Activated CD4-positive, alpha-beta T cell treated with anti-CD3 and anti-CD28 coated beads, Interleukin-2, amount 50 U/mL, for 4 hours (primary cell): Measurements from ENCODE around the gene TGFBR3.
A peak's percentile ranks its signal among the peaks of the same experiment; 100 is the strongest.

Experiments
- DNase-seq, 2 experiments: peaks; one replicate each; pipeline ENCODE4 v3.0.0-alpha.2; 2020

TGFBR3 gene

GRCh38 chr1:91727763-91728162, 158.2 kb downstream of the TGFBR3 start:
- DNase-seq: no peak

DNA sequence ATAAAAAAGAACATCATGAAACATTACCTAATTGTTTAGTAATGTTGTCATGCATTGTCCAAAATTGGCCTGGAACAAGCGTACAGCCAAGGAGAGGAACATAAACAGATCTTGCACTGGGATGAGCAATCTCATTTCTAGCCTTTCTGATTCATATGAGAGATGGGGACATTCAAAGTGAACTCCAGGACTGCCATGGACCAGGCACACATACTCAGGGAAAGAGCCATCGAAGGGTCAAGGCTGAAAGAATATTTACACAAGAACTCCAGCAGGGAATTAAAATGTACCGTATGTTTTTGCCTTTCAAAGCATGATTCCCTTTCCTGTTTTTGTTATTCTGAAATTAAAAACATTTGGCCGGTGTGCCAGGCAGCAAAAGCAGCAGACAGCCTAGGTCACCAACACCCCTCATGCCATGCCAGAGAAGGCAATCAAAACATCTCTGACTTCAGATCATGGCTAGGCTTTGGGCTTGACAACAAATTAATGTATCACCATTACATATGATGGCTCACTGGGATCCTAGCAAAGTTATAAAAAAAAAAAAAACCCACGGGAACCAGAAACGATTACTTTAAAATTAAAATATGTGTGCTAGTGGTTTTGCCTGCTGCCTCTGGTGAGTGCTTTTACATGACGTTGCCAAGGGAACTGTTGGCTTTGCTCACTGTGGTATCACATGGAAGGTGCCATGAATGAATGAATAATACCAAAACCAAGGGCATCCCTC, 159.8 kb downstream of the TGFBR3 start:
- DNase-seq: no peak

GRCh38 chr1:91725618-91725988, 160.3 kb downstream of the TGFBR3 start:
- DNase-seq: no peak

GRCh38 chr1:91724644-91725043, 161.3 kb downstream of the TGFBR3 start:
- no peak for DNase-seq

DNA sequence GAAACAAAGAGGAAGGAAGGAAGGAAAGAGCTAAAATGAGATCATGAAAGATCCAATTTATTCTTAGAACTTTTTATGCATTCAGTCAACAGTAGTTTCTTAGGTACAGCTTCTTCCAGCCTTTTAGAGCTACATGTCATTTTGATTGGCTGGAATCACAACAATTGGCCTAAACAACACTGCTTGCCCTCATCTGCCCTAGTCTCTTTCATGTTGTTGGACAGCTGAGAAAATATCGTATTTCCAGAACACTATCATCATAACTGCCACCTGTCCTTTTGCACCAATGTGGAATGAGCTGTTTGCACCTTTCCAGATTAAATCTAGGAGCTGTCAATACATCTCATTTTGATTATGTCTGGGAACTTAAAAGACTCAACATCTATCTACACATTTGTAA, 161.7 kb downstream of the TGFBR3 start:
- no peak for DNase-seq

- no peak for DNase-seq
Observed at GRCh38 chr1:91720044-91720443, 165.9 kb downstream of the TGFBR3 start.

GRCh38 chr1:91718877-91719276, 167.1 kb downstream of the TGFBR3 start:
- no peak for DNase-seq

GRCh38 chr1:91718368-91718767, 167.6 kb downstream of the TGFBR3 start:
- no peak for DNase-seq

- no peak for DNase-seq
Observed at GRCh38 chr1:91717839-91718238, 168.1 kb downstream of the TGFBR3 start.

DNA sequence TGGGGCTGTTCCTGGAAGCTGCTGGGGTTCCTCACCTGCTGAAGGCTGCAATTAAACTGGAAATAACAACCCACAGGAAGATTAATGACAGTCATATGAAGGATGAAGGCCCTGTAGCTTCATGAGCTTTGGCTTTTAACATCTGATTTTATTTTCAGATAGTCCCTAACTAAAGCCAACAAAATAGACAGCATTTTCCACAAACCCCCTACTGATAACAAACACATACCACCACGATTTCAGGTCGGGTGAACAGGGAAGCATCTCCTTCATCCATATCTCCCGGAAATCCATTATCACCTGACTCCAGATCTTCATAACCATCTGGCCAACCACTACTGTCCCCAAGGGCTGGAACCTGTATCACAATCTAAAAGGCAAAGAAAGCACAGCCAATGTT, 169.6 kb downstream of the TGFBR3 start:
- no peak for DNase-seq

DNA sequence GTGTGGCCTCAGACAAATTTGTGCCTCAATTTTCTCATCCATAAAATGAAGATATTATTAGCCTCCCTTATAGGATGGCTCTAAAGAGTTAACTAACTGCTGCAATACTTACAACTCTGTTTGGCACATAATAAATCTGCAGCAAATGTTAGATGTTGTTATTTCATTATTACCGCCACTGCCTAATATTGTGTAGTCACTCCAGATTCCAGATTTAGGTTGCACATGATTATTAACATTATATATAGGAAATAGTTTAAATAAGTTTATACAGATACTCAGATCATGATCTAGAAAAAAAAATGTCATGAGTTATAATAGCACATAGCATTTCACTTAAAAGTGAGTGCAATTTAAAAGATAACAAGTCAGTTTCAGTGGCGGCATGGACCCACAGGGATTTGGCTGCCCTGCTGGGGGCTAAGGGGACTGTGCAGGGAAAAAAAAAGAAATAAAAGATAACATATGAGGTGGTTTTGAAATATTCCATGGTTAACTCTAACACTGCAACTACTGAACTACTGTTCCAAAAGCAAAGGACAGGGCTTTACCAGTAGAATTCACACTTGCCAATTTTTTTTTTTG, 170.4 kb downstream of the TGFBR3 start:
- DNase-seq: no peak

DNA sequence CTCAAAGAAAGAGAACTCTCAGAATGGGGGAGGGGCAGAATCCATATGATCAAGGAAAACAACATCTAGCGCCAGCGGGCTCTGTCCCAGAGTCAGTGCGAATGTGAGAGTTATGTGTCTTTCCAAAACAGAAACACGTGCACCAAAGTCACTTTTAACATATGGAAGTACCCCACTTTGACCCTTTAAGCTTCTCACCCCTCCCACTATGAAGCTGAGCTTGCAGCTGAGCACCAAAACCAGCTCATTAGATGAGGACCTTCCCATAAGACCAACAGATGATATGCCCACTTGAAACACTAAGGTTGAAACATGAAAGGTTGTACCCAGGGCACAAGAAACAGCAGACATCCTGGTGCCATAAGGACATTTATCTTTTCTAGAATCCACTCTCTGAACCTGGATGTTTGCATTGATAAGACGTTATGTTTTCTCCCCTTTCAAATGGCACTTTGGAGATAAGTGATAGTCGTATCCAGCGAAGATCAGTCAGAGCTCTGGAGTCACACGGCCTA, 171.0 kb downstream of the TGFBR3 start:
- no peak for DNase-seq

GRCh38 chr1:91712981-91713841, 172.7 kb downstream of the TGFBR3 start:
- DNase-seq: peak; percentile 18 to 19

DNA sequence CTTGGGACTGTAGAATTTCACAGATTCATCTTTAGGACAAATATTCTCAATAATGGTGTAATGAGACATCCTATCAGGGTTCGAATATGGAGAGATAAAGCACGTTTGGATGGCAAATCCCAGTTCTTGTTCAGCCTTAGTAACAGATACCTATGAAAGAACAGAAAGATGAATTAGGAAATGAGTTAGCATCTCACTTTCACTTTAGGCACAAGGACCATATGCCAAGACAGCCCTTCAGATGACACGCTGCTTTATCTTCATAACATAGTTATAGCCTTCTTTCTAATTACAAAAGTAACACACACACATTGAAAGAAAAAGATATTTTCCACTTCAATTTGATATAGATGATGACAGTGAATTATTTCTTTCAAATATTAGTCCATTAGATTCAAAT, 173.6 kb downstream of the TGFBR3 start:
- no peak for DNase-seq

- DNase-seq: no peak
Observed at GRCh38 chr1:91711504-91712247, 174.3 kb downstream of the TGFBR3 start.

GRCh38 chr1:91710261-91710660, 175.7 kb downstream of the TGFBR3 start:
- no peak for DNase-seq

- DNase-seq: no peak
Observed at GRCh38 chr1:91708691-91709090, 177.3 kb downstream of the TGFBR3 start.

DNA sequence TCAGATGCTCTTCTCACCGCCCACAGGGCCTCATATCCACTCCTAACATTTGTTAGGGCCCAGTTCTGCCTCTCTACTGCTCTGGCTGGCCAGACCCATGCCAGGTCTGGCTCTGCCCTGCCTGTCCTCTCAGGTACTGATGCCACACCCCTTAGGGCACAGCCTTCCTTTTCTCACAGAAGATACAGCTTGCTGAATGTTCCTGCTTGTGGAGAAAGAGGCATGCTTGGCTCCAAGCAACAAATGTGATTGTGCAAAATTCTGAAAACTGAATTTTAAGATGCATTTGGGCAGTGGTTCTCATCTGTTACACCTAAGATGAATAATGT, 178.1 kb downstream of the TGFBR3 start:
- DNase-seq: no peak

GRCh38 chr1:91707114-91707889, 178.6 kb downstream of the TGFBR3 start:
- DNase-seq: no peak

DNA sequence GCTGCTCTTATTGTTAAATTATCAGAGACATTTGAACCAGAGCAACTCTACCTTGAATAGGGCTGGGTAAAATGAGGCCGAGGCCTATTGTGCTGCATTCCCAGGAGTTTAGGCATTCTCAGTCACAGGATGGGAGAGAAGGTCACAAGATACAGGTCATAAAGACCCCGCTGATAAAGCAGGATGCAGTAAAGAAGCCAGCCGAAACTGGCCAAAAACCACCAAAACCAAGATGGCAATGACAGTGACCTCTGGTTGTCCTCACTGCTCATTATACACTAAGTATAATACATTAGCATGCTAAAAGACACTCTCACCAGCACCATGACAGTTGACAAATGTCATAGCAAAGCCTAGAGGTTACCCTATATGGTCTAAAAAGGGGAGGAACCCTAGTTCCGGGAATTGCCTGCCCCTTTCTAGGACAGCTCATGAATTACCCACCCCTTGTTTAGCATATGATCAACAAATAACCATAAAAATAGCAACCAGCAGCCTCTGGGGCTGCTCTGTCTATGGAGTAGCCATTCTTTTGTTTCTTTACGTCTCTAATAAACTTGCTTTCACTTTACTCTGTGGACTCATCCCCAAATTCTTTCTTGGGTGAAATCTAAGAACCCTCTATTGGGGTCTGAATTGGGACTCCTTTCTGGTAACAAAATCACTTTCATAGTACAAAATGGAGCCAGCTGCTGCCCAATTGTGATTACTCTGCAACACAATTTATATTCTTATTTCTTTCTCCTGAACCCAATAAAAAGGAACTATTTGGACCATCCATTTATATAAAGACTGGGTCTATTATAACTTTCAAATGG, 179.6 kb downstream of the TGFBR3 start:
- no peak for DNase-seq

GRCh38 chr1:91704746-91705145, 181.2 kb downstream of the TGFBR3 start:
- DNase-seq: no peak
